Panc1 (cell line): ENCODE data around the gene ITPKB.

Source experiments
- CTCF ChIP-seq: fragments of 450-650 bp; IDR thresholded peaks from 2 replicates; pipeline ENCODE4 v1.5.1; 2017; ENCODE audit warnings: mild to moderate bottlenecking
- POLR2AphosphoS5 ChIP-seq: IDR thresholded peaks from 2 replicates; pipeline ENCODE4 v1.6.1; 2012; ENCODE audit warnings: mild to moderate bottlenecking, low read depth, low read length, moderate library complexity
- REST ChIP-seq, 2 experiments: IDR thresholded peaks; 2 replicates each; pipeline ENCODE4 v1.6.1; 2011 to 2012; ENCODE audit warnings: low read depth in 2 of 2, control low read depth in 1 of 2, low read length in 1 of 2, mild to moderate bottlenecking in 1 of 2, moderate library complexity in 1 of 2; ENCODE audit not compliant: insufficient read depth in 1 of 2
- SIN3A ChIP-seq: IDR thresholded peaks from 2 replicates; pipeline ENCODE4 v1.6.1; 2012; ENCODE audit warnings: low read depth, mild to moderate bottlenecking, low read length, moderate library complexity, borderline replicate concordance; ENCODE audit not compliant: insufficient read depth
- TCF7L2 ChIP-seq: IDR thresholded peaks from 2 replicates; pipeline ENCODE4 v1.6.1; 2011; ENCODE audit warnings: mild to moderate bottlenecking, low read depth, low read length, inconsistent platforms

GRCh38 chr1:226677027-226678020, 61.8 kb downstream of the ITPKB start:
- TF ChIP-seq CTCF (no peak), POLR2AphosphoS5 (no peak), SIN3A (no peak), REST (IDR thresholded peaks at IDR 0.05; ENCODE audit: insufficient read depth in 1 of 2, low read depth in 2 of 2, low read length in 1 of 2) (no peak), TCF7L2 (no peak)
